Measurements from ENCODE around the gene MTO1. TPM values are rescaled to one million over a fixed set of nuclear protein-coding genes. Genes with fewer than 3 reads are reported as not detected.
"Not testable (repeated sequence)": the region's sequence is repeated elsewhere in the genome, so short reads cannot be mapped to it uniquely, and the experiment has no call there.

The MTO1 gene
- total RNA-seq, 2 experiments from 2014 or later: 48.9 to 51.2 TPM

DNA sequence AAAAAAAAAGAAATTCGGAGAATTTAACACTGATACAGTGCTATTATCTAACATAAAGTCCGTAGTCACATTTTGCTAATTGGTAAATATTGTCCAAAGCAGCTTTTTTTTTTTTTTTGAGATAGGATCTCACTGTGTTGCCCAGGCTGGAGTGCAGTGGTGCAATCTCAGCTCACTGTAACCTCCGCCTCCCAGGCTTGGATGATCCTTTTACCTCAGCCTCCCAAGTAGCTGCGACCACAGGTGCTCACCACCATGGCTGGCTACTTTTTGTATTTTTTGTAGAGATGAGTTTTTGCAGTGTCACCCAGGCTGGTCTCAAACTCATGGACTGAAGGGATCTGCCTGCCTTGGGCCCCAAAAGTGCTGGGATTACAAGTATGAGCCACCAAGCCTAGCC is 15.9 kb downstream of the MTO1 start:
- no peak overlapping the region for H3K27ac Mint-ChIP-seq
- H3K27me3 Mint-ChIP-seq: no peaks in the 10 kb centered on the region
- no peak overlapping the region for H3K4me3 Mint-ChIP-seq
- H3K36me3 Mint-ChIP-seq: peaks cover 19% of the 10 kb centered on the region
- H3K4me1 Mint-ChIP-seq: peaks cover under 1% of the 10 kb centered on the region
- DNase-seq: no peak
- no peaks in the 10 kb centered on the region for H3K9me3 Mint-ChIP-seq

DNA sequence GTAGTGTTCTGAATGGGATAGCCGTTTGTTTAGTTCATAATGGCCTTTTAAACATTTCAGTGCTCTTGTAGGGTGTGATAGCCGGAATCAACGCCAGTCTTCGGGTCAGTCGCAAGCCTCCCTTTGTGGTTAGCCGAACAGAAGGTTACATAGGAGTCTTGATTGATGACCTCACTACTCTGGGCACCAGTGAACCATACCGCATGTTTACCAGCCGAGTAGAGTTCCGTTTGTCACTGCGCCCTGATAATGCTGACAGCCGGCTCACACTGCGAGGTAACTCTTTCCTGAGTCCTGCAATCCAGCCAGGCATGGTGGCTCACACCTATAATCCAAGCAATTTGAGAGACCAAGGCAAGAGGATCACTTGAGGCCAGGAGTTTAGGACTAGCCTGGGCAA is 20.4 kb downstream of the MTO1 start:
- Mint-ChIP-seq H3K4me3 (no peak overlapping the region), H3K27me3 (no peaks in the 10 kb centered on the region), H3K36me3 (peaks cover 18% of the 10 kb centered on the region), H3K9me3 (no peaks in the 10 kb centered on the region), H3K4me1 (peaks cover 2% of the 10 kb centered on the region), H3K27ac (no peak overlapping the region)
- DNase-seq: no peak

DNA sequence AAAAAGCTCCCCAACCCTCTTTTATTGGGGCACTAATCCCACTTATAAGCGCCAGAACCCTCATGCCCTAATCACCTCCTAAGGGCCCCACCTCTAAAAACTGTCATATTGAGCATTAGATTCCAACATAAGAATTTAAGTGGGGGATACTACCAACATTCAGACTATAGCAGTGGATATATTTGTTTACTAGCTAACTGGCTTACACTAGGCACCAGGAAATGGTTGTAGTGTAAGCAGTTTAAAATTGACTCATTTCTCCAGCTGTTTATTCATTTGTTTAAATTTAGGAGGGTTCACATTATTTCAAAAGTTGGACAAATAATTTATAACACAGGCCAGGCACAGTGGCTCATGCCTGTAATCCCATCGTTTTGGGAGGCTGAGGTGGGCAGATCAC is 22.9 kb downstream of the MTO1 start:
- peaks cover 28% of the 10 kb centered on the region for H3K36me3 Mint-ChIP-seq
- H3K9me3 Mint-ChIP-seq: no peaks in the 10 kb centered on the region
- no peak overlapping the region for H3K4me3 Mint-ChIP-seq
- peaks cover 2% of the 10 kb centered on the region for H3K4me1 Mint-ChIP-seq
- H3K27me3 Mint-ChIP-seq: no peaks in the 10 kb centered on the region
- H3K27ac Mint-ChIP-seq: no peak overlapping the region
- DNase-seq: no peak

DNA sequence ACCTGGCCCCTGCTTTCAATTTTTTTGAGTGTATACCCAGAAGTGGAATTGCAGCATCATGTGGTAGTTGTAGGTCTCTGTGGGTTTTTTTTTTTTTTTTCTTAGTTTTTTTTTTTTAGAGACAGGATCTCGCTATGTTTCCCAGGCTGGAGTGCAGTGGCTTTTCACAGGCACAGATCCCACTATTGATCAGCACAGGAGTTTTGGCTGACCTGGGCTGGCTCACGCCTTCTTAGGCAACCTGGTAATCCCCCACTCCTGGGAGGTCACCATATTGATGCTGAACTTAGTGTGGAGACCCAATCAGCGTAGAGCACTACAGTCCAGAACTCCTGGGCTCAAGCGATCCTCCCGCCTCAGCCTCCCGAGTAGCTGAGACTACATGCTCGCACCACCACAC is 25.9 kb downstream of the MTO1 start:
- DNase-seq: no peak
- peaks cover 5% of the 10 kb centered on the region for H3K4me1 Mint-ChIP-seq
- no peaks in the 10 kb centered on the region for H3K27me3 Mint-ChIP-seq
- H3K9me3 Mint-ChIP-seq: no peaks in the 10 kb centered on the region
- peaks cover 45% of the 10 kb centered on the region for H3K36me3 Mint-ChIP-seq
- H3K4me3 Mint-ChIP-seq: no peak overlapping the region
- H3K27ac Mint-ChIP-seq: no peak overlapping the region

DNA sequence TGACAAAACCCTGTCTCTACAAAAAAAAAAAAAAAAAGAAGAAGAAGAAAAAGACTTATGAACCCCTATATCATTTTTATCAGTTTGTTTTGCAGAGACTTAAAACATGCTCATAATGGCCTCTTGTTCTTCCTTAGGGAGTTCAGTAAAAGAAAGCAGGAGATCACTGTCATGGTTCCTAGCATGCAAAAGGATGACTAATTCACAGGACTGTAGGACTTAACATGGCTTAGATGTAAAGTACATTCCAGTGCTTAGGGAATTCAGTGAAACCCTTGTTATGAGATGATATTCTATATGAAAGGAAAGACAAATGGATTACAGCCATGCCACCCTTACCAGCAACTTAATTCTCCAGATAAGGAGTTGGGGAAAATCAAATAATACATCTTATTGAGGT is 29.8 kb downstream of the MTO1 start:
- no peak overlapping the region for H3K4me3 Mint-ChIP-seq
- no peaks in the 10 kb centered on the region for H3K27me3 Mint-ChIP-seq

DNA sequence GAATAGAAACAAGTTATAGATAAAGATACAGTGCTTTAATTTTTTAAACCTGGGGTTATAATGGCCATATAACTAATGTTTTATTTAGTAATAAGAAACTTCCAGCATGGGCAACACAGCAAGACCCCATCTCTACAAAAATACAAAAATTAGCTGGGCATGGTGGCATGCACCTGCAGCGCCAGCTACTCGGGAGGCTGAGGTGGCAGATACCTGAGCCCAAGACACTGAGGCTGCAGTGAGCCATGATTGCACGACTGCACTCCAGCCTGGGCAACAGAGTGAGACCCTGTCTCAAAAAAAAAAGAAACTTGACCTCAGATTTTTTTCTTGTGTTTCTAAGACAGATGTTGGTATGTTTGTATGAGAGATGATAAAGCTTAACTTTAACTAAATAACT is 36.4 kb downstream of the MTO1 start:
- Mint-ChIP-seq H3K36me3 (peaks cover 6% of the 10 kb centered on the region), H3K9me3 (no peaks in the 10 kb centered on the region), H3K27ac (no peak overlapping the region), H3K4me1 (no peaks in the 10 kb centered on the region), H3K27me3 (no peaks in the 10 kb centered on the region), H3K4me3 (no peak overlapping the region)
- no peak for DNase-seq

More for the DNA sequence above, 29.8 kb downstream of the MTO1 start:
- Mint-ChIP-seq H3K27ac (no peak overlapping the region), H3K4me1 (peaks cover 3% of the 10 kb centered on the region), H3K9me3 (no peaks in the 10 kb centered on the region), H3K36me3 (peaks cover 40% of the 10 kb centered on the region)
- no peak for DNase-seq

DNA sequence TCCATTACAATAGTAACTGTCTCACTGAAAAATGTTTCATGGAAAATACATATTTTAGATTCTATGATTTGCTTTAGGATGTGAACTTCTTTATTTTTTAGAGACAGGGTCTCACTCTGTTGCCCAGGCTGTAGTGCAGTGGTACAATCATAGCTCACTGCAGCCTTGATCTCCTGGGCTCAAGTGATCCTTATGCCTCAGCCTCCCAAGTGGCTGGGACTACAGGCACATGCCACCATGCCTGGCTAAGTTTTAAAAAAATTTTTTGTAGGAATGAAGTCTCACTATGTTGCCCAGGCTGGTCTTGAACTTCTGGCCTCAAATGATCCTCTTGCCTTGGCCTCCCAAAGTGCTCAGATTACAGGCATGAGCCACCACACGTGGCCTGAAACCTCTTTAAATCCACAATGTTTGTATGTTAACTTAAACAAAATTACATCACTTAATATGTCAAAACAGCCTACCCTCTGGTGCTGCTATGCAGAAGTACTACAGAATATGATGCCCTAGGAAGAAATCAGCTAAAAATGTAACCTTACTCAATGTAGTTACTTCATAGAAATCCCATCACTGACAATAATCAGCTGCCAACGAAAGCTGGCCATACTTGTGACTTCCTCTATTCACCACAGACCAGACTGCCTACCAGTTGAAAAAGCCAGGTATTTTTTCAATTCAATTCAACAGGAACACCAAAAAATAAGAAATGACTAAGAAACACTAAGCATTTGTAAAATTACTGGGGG is 41.7 kb downstream of the MTO1 start:
- peak overlapping the region; percentile 69 for H3K27ac Mint-ChIP-seq
- H3K9me3 Mint-ChIP-seq: peaks cover 1% of the 10 kb centered on the region
- peaks cover 24% of the 10 kb centered on the region for H3K36me3 Mint-ChIP-seq
- no peaks in the 10 kb centered on the region for H3K27me3 Mint-ChIP-seq
- H3K4me3 Mint-ChIP-seq: no peak overlapping the region
- no peaks in the 10 kb centered on the region for H3K4me1 Mint-ChIP-seq
- no peak for DNase-seq

DNA sequence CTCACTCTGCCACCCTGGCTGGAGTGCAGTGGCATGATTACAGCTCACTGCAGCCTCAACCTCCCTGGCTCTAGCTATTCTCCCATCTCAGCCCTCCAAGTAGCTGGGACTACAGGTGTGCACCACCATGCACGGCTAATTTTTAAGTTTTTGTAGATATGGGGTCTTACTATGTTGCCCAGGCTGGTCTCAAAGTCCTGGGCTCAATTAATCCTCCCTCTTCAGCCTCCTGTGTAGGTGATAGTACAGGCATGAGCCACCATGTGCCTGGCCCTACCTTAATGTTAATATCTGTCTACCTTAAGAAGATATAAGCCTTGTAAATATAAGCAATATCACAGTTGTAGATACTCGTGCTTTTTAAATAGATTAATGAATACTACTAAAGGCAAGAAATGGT is 42.6 kb downstream of the MTO1 start:
- H3K36me3 Mint-ChIP-seq: peaks cover 24% of the 10 kb centered on the region
- H3K4me3 Mint-ChIP-seq: no peak overlapping the region
- H3K4me1 Mint-ChIP-seq: no peaks in the 10 kb centered on the region
- H3K27ac Mint-ChIP-seq: no peak overlapping the region
- no peaks in the 10 kb centered on the region for H3K27me3 Mint-ChIP-seq
- peaks cover 1% of the 10 kb centered on the region for H3K9me3 Mint-ChIP-seq
- DNase-seq: no peak

DNA sequence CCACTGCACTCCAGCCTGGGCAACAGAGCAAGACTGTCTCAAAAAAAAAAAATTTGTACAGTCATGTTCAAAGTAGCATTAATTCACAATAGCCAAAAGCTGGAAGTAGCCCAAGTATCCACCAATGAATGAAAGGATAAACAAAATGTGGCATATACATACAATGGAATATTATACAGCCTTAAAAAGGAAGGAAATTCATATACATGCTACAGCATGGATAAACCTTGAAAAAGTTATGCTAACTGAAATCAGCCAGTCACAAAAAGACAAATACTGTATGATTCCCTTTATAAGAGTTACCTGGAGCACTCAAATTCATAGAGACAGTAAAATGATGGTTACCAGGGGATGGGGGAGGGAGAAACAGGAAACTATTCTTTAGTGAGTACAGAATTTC is 43.6 kb downstream of the MTO1 start:
- H3K4me1 Mint-ChIP-seq: peaks cover 5% of the 10 kb centered on the region
- no peak for DNase-seq
- peaks cover 1% of the 10 kb centered on the region for H3K9me3 Mint-ChIP-seq
- H3K4me3 Mint-ChIP-seq: no peak overlapping the region
- peaks cover 24% of the 10 kb centered on the region for H3K36me3 Mint-ChIP-seq
- no peaks in the 10 kb centered on the region for H3K27me3 Mint-ChIP-seq
- H3K27ac Mint-ChIP-seq: no peak overlapping the region

DNA sequence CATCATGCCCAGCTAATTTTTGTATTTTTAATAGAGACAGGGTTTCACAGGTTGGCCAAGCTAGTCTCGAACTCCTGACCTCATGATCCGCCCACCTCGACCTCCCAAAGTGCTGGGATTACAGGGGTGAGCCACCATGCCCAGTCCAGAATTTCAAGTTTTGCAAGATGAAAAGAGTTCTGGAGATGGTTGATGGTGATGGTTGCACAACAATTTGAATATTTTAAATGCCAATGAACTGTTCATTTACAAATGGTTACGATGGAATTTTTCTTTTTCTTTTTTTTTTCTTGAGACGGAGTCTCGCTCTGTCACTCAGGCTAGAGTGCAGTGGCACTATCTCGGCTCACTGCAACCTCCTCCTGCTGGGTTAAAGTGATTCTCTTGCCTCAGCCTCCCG is 44.2 kb downstream of the MTO1 start:
- not testable (repeated sequence) for H3K9me3 Mint-ChIP-seq, DNase-seq, H3K27me3 Mint-ChIP-seq, H3K4me3 Mint-ChIP-seq, H3K4me1 Mint-ChIP-seq, H3K27ac Mint-ChIP-seq
- peaks cover 22% of the 10 kb centered on the region for H3K36me3 Mint-ChIP-seq

DNA sequence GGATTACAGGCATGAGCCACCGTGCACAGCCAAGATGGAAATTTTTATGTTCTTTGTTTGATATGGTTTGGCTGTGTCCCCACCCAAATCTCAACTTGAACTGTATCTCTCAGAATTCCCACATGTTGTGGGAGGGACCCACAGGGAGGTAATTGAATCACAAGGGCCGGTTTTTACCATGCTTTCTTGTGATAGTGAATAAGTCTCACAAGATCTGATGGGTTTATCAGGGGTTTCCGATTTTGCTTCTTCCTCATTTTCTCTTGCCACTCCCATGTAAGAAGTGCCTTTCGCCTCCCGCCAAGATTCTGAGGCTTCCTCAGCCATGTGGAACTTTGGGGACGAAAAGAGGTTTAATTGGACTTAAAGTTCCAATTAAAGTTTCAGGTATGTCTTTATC is 44.7 kb downstream of the MTO1 start:
- H3K36me3 Mint-ChIP-seq: peaks cover 22% of the 10 kb centered on the region
- peaks cover 7% of the 10 kb centered on the region for H3K4me1 Mint-ChIP-seq
- H3K4me3 Mint-ChIP-seq: no peak overlapping the region
- peaks cover 1% of the 10 kb centered on the region for H3K9me3 Mint-ChIP-seq
- H3K27ac Mint-ChIP-seq: no peak overlapping the region
- no peaks in the 10 kb centered on the region for H3K27me3 Mint-ChIP-seq
- DNase-seq: no peak

DNA sequence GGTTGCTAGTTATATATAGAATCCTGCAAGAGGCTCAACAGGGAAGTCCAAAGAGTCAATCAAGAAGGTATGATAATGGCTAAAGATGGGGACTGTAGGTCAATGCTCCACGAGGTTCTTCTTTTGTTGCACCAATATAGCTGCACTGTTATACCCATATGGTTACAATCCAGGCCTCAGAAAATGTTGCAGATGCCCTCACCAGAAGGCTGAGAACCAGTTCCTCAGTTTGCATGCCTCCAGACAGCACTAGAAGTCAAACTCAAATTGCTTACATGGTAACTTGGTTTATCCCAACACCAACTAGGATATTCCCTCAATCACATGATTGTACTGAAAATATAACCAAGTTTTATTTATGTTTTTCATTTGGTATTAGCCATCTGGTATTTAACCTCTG is 47.2 kb downstream of the MTO1 start:
- Mint-ChIP-seq H3K4me1 (peaks cover 7% of the 10 kb centered on the region), H3K27ac (no peak overlapping the region), H3K36me3 (peaks cover 22% of the 10 kb centered on the region), H3K27me3 (no peaks in the 10 kb centered on the region), H3K4me3 (no peak overlapping the region), H3K9me3 (peaks cover 1% of the 10 kb centered on the region)
- no peak for DNase-seq

DNA sequence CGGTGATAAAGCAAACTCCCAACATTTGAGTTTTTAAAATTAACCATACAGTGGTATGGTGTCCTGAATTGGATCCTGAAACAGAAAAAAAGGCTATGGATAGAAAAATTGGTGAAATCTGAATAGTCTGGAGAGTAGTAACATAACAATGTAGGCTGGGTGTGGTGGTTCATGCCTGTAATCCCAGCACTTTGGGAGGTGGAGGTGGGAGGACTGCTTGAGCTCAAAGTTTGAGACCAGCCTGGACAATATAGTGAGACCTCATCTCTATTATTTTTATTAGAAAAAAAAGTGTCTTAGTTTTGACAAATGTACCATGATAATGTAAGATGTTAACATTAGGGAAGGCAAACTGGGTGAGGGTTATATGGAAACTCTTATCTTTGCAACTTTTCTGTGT is 48.3 kb downstream of the MTO1 start:
- Mint-ChIP-seq H3K9me3 (peaks cover 1% of the 10 kb centered on the region), H3K4me3 (no peak overlapping the region), H3K4me1 (peaks cover 11% of the 10 kb centered on the region), H3K27me3 (peaks cover 8% of the 10 kb centered on the region), H3K27ac (no peak overlapping the region), H3K36me3 (peaks cover 15% of the 10 kb centered on the region)
- DNase-seq: no peak

DNA sequence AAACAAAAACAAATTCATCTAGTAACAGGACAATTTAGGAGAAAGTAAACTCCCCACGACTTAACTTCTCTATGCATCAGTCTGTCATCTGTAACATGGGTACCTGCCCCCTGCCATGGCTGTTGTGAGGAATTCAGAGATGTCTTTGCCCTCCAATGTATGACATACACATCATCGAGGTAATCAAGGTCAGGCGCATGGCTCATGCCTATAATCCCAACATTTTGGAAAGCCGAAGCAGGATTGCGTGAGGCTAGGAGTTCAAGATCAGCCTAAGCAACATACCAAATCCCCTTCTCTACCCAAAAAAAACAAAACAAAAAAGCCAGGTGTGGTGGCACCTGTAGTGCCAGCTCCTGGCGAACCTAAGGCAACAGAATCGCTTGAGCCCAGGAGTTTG is 50.3 kb downstream of the MTO1 start:
- Mint-ChIP-seq H3K36me3 (peaks cover 27% of the 10 kb centered on the region), H3K27ac (no peak overlapping the region), H3K9me3 (no peaks in the 10 kb centered on the region), H3K4me1 (peaks cover 30% of the 10 kb centered on the region), H3K4me3 (no peak overlapping the region), H3K27me3 (peaks cover 26% of the 10 kb centered on the region)
- no peak for DNase-seq

DNA sequence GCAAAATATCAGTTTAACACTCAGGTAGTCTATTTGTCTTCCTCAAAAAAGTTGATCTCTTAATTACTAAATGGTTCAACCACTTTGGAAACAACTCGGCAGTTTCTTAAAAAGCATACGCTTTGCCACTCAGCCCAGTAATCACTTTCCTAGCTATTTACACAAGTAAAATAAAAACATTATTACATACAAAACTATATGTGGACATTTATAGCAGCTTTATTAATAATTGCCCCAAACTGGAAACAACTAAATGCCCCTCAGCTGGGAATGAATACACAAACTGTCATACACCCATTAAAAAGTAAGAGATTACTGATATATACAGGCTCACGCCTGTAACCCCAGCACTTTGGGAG is 51.9 kb downstream of the MTO1 start:
- H3K4me3 Mint-ChIP-seq: no peak overlapping the region
- H3K27me3 Mint-ChIP-seq: peaks cover 36% of the 10 kb centered on the region
- peak overlapping the region; percentile 98 for H3K27ac Mint-ChIP-seq
- peaks cover 40% of the 10 kb centered on the region for H3K4me1 Mint-ChIP-seq
- peaks cover 42% of the 10 kb centered on the region for H3K36me3 Mint-ChIP-seq
- no peak for DNase-seq
- H3K9me3 Mint-ChIP-seq: no peaks in the 10 kb centered on the region

DNA sequence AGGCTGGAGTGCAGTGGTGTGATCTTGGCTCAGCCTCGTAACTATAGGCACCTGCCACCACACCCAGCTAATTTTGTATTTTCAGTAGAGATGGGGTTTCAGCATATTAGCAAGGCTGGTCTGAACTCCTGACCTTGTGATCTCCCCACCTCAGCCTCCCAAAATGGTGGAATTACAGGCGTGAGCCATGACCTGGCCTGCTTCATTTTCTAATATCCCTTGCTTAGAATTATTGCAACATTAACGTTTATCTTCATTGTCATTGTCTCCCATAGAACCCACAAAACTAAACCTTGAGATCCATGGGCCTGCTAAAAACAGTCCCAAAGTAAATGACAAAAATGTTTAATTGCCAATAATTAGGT is 53.2 kb downstream of the MTO1 start:
- Mint-ChIP-seq H3K4me1 (peaks cover 41% of the 10 kb centered on the region), H3K36me3 (peaks cover 55% of the 10 kb centered on the region), H3K4me3 (peak overlapping the region; percentile 98), H3K27me3 (peaks cover 47% of the 10 kb centered on the region), H3K9me3 (peaks cover 3% of the 10 kb centered on the region), H3K27ac (peak overlapping the region; percentile 98)
- DNase-seq: no peak
